K562 (cell line): ENCODE measurements around the gene ULK2. TPM values are rescaled to one million over a fixed set of nuclear protein-coding genes. Genes with fewer than 3 reads are reported as not detected.

Source experiments
- ATAC-seq: fragments of 200-7000 bp; cut with Tn5 transposase; 3 replicates; pipeline ENCODE4 v1.9.1; 2020; ENCODE audit warnings: moderate library complexity
- BruUV-seq: library from RNA; stranded (reverse); fragments of 400-500 nt; replicated peaks from 2 replicates; lab custom pipeline; 2021; lab: Mats Ljungman, UMichigan
- CTCF ChIA-PET: fragments of 300-600 bp; formaldehyde crosslinking; extraction: SDS; loops from one replicate; lab custom pipeline; 2021; ENCODE audit warnings: low intra/inter-chr PET ratio; lab: Yijun Ruan, JAX
- POLR2A ChIA-PET: fragments of 300-600, 350-650 bp; sonication (Branson Sonifier 250); formaldehyde crosslinking; extraction: SDS; loops from one replicate; lab custom pipeline; 2021; ENCODE audit warnings: antibody characterized with exemption, inconsistent platforms; lab: Yijun Ruan, JAX
- DNase-seq, 4 experiments: peaks; one replicate each; pipeline versions ENCODE4 v3.0.0 to v3.0.0-alpha.2; 2011 to 2018; ENCODE audit warnings: low spot score in 3 of 4, mixed read lengths in 3 of 4; ENCODE audit errors: extremely low read depth in 1 of 4
- FAIRE-seq: peaks from 2 replicates; lab custom pipeline; 2011; peaks lifted over from hg19 to GRCh38; lab: Jason Lieb, UNC
- H2AFZ ChIP-seq: 2 replicates; pipeline ENCODE4 v1.6.0; 2011; ENCODE audit warnings: low read depth, low read length, control low read depth, inconsistent platforms
- H3K27ac ChIP-seq: fragments of 200-600 bp; 3 replicates; pipeline ENCODE4 v1.8.0; 2011; ENCODE audit warnings: low read depth, mild to moderate bottlenecking, control low read depth, inconsistent platforms, low read length, moderate library complexity, mixed read lengths; ENCODE audit errors: extremely low read depth
- H3K27me3 ChIP-seq, 2 experiments: fragments of 300-600 bp in 1 of 2; 2 replicates in 1 of 2; 3 replicates in 1 of 2; pipeline versions ENCODE4 v1.6.0 to v1.8.0; 2011; ENCODE audit warnings: inconsistent platforms in 2 of 2, low read length in 2 of 2, mild to moderate bottlenecking in 1 of 2, mixed read lengths in 1 of 2, moderate library complexity in 1 of 2; ENCODE audit not compliant: control insufficient read depth in 2 of 2, insufficient read depth in 2 of 2
- H3K36me3 ChIP-seq: fragments of 300-600 bp; 3 replicates; pipeline ENCODE4 v1.8.0; 2011; ENCODE audit warnings: mild to moderate bottlenecking, low read length, inconsistent platforms; ENCODE audit not compliant: control insufficient read depth, insufficient read depth
- H3K4me1 ChIP-seq, 2 experiments: fragments of 200-600 bp in 1 of 2; replicated peaks in 1 of 2; 2 replicates in 1 of 2; 3 replicates in 1 of 2; pipeline versions ENCODE4 v1.5.1 to v1.8.0; 2011; ENCODE audit warnings: inconsistent platforms in 2 of 2, low read length in 2 of 2, mild to moderate bottlenecking in 1 of 2, mixed read lengths in 1 of 2, moderate library complexity in 1 of 2; ENCODE audit not compliant: control insufficient read depth in 2 of 2, insufficient read depth in 2 of 2
- H3K4me2 ChIP-seq: 2 replicates; pipeline ENCODE4 v1.6.1; 2011; ENCODE audit warnings: low read length, control low read depth, inconsistent platforms, mixed read lengths; ENCODE audit not compliant: insufficient read depth
- H3K4me3 ChIP-seq: fragments of 200-600 bp; sonication (generic), shearing (Covaris generic); 2 replicates; pipeline ENCODE4 v1.5.1; 2016; ENCODE audit warnings: control low read depth, inconsistent platforms
- H3K79me2 ChIP-seq: fragments of 200-600 bp; 3 replicates; pipeline ENCODE4 v1.8.0; 2011; ENCODE audit warnings: low read length, inconsistent platforms; ENCODE audit not compliant: control insufficient read depth, insufficient read depth
- H3K9ac ChIP-seq, 2 experiments: 2 replicates each; pipeline versions ENCODE4 v1.6.0 to v1.6.1; 2011; ENCODE audit warnings: low read depth in 2 of 2, low read length in 2 of 2, control low read depth in 1 of 2, inconsistent platforms in 1 of 2, mild to moderate bottlenecking in 1 of 2, mixed read lengths in 1 of 2; ENCODE audit not compliant: insufficient read depth in 1 of 2
- H3K9me1 ChIP-seq: one replicate; pipeline ENCODE4 v1.6.0; 2011; ENCODE audit warnings: inconsistent platforms, mild to moderate bottlenecking, low read length, moderate library complexity; ENCODE audit not compliant: control insufficient read depth, insufficient read depth
- H3K9me3 ChIP-seq: replicated peaks from 2 replicates; pipeline ENCODE4 v1.5.1; 2011; ENCODE audit warnings: low read depth, low read length, inconsistent platforms; ENCODE audit not compliant: control insufficient read depth, insufficient read depth
- H4K20me1 ChIP-seq: replicated peaks from 2 replicates; pipeline ENCODE4 v1.6.1; 2011; ENCODE audit warnings: low read length, inconsistent platforms, mixed read lengths; ENCODE audit not compliant: control insufficient read depth, insufficient read depth
- COPS2 ChIP-seq: fragments of 450-650 bp; conservative IDR thresholded peaks from 2 replicates; pipeline ENCODE4 v1.6.1; 2016; ENCODE audit warnings: mild to moderate bottlenecking, moderate library complexity
- PURB ChIP-seq: sonication (generic); formaldehyde crosslinking; IDR thresholded peaks from 2 replicates; pipeline ENCODE4 v1.9.0; 2021; ENCODE audit warnings: low read depth, mild to moderate bottlenecking, missing genetic modification reagents
- RBM22 ChIP-seq: fragments of 200-400 bp; formaldehyde crosslinking; IDR thresholded peaks from 2 replicates; pipeline ENCODE4 v1.6.1; 2018; ENCODE audit warnings: low read length, low read depth; ENCODE audit not compliant: poor library complexity, severe bottlenecking
- SMARCC2 ChIP-seq: fragments of 450-650 bp; IDR thresholded peaks from 2 replicates; pipeline ENCODE4 v1.6.1; 2017; ENCODE audit warnings: antibody characterized with exemption, moderate library complexity, mild to moderate bottlenecking, low read depth
- SREBF2 ChIP-seq: sonication (generic); formaldehyde crosslinking; IDR thresholded peaks from 2 replicates; pipeline ENCODE4 v1.4.0; 2020; ENCODE audit warnings: mild to moderate bottlenecking, missing genetic modification reagents
- ZC3H4 ChIP-seq: sonication (generic); formaldehyde crosslinking; IDR thresholded peaks from 2 replicates; pipeline ENCODE4 v1.9.0; 2021; ENCODE audit warnings: missing genetic modification reagents, borderline replicate concordance
- ZNF174 ChIP-seq: fragments of 250-450 bp; sonication (Bioruptor Pico); IDR thresholded peaks from 2 replicates; pipeline ENCODE4 v1.4.0; 2020; ENCODE audit warnings: mild to moderate bottlenecking
- WGBS: fragments of 100-300 bp; shearing (Covaris generic); methylation state at CpG from one replicate; pipeline ENCODE4 v1.1.6; 2016; ENCODE audit warnings: low coverage, mixed read lengths; ENCODE audit not compliant: insufficient coverage; ENCODE audit errors: missing lambda C conversion rate; 5-methylcytosine and 5-hydroxymethylcytosine counted together
- in situ Hi-C: fragments of 300-500 bp; cut with MboI; formaldehyde crosslinking; loops from 4 replicates; pipeline ENCODE4 v1.15.0; 2018; ENCODE audit warnings: inconsistent platforms, mixed read lengths
- intact Hi-C: fragments of 100-400 bp; cut with micrococcal nuclease; formaldehyde crosslinking; loops from 2 replicates; pipeline ENCODE4 v1.14.2; 2022
- polyA plus RNA-seq, 8 experiments: library from polyadenylated mRNA; depleted of rRNA in 4 of 8; stranded (reverse) in 5 of 8; unstranded in 3 of 8; fragments of >200 nt; fragmentation: Nextera tagmentation in 2 of 8; fragmentation: Illumina TruSeq in 1 of 8; extraction: Ambion mirVana in 2 of 8; extraction: Trizol in 1 of 8; gene quantifications; 2 replicates each; pipeline versions ENCODE4 v1.2.1 to v1.2.3, GENCODE V29; 2011 to 2014; ENCODE audit warnings: inconsistent platforms in 1 of 8, missing spikeins in 1 of 8
- total RNA-seq, 7 experiments: library from RNA; depleted of rRNA in 6 of 7; stranded (reverse); fragments of >200 nt in 6 of 7; fragmentation: Illumina TruSeq in 2 of 7; extraction: Trizol in 2 of 7; gene quantifications; 2 replicates each; pipeline versions ENCODE4 v1.2.1 to v1.2.3, GENCODE V29; 2011 to 2021; ENCODE audit warnings: low replicate concordance in 1 of 7

Gene ULK2
- total and polyA plus RNA-seq, 9 of the 15 experiments (the other 6 are each of a cell fraction or from before 2014, with no cell fraction given) = 0.01 to 0.18 (median 0.07) TPM; not detected in 5

- no peak overlapping the region for H2AFZ ChIP-seq
- no peak overlapping the region for H3K9ac ChIP-seq
- H4K20me1 ChIP-seq = no peaks in the 10 kb centered on the region
- peaks cover 0 to 5% of the 10 kb centered on the region in 2 experiments; a peak in 1 of 5 replicates for H3K4me1 ChIP-seq
- DNase-seq (no peak), FAIRE-seq (no peak), ATAC-seq (no peak)
- no peak overlapping the region for H3K27ac ChIP-seq
- ChIA-PET POLR2A (interaction anchor here (0.6 kb wide), 1 partner anchor 67 kb away, joined by 3 read pairs; no protein-coding TSS in a partner anchor), CTCF (no interaction called here)
- no peak for TF ChIP-seq PURB (CRISPR knock-in tag)
- no peak for TF ChIP-seq ZNF174
- TF ChIP-seq SREBF2 = no peak
- no peak for TF ChIP-seq SMARCC2
- TF ChIP-seq COPS2 = no peak
- no peak for TF ChIP-seq RBM22
- no peak for TF ChIP-seq ZC3H4
- no peak overlapping the region for H3K4me3 ChIP-seq
- H3K36me3 ChIP-seq = no peaks in the 10 kb centered on the region
- H3K4me2 ChIP-seq = no peak overlapping the region
- no peaks in the 10 kb centered on the region for H3K9me1 ChIP-seq
- intact Hi-C loops = no loop called here
- 2% methylated on average over 5 of the region's 7 CpGs for WGBS
- H3K9me3 ChIP-seq = no peaks in the 10 kb centered on the region
- no peaks in the 10 kb centered on the region for H3K79me2 ChIP-seq
- no TSS peak for BruUV-seq
- in situ Hi-C loops = no loop called here
- H3K27me3 ChIP-seq = peaks cover 6 to 23% of the 10 kb centered on the region in 2 experiments; a peak in 4 of 5 replicates
These were observed 126.8 kb downstream of the ULK2 start for GRCh38 chr17:19740933-19741332.
